B cell (primary cell): Measurements from ENCODE around the gene FGF4. TPM values are rescaled to one million over a fixed set of nuclear protein-coding genes. Genes with fewer than 3 reads are reported as not detected.

ENCODE experiments used
- ATAC-seq: fragments of 200-7000 bp; cut with Tn5 transposase; one replicate; pipeline ENCODE4 v1.10.0; 2021; ENCODE audit warnings: low read depth, mild to moderate bottlenecking, moderate number of reproducible peaks, moderate library complexity
- CTCF ChIA-PET: fragments of 350-600 bp; sonication (Branson Sonifier 250); formaldehyde crosslinking; loops from one replicate; lab custom pipeline; 2021; ENCODE audit warnings: antibody characterized with exemption, inconsistent platforms; lab: Charles Lee
- POLR2A ChIA-PET: fragments of 350-600 bp; sonication (Branson Sonifier 250); formaldehyde crosslinking; loops from one replicate; lab custom pipeline; 2021; ENCODE audit warnings: antibody characterized with exemption; lab: Charles Lee
- DNase-seq: peaks from one replicate; pipeline ENCODE4 v3.0.0; 2013
- H2AFZ ChIP-seq: 2 replicates; pipeline ENCODE4 v1.6.1; 2012; ENCODE audit warnings: mild to moderate bottlenecking, low read depth, low read length; ENCODE audit not compliant: insufficient read depth, poor library complexity, severe bottlenecking
- H3K27ac ChIP-seq, 2 donors: 1 replicate in 1 of 2; 2 replicates in 1 of 2; pipeline ENCODE4 v1.5.1; 2012 to 2013; ENCODE audit warnings: low read length in 2 of 2, mild to moderate bottlenecking in 2 of 2, moderate library complexity in 1 of 2
- H3K27me3 ChIP-seq, 4 experiments: fragments of 200-600 bp in 1 of 4; sonication (generic) in 1 of 4; replicated peaks in 1 of 4; 1 replicate in 2 of 4; 2 replicates in 2 of 4; pipeline versions ENCODE4 v1.6.1 to v1.7.0; 2013 to 2016; ENCODE audit warnings: low read length in 3 of 4, mild to moderate bottlenecking in 2 of 4, mixed read lengths in 1 of 4, moderate library complexity in 1 of 4; ENCODE audit not compliant: insufficient read depth in 4 of 4, control insufficient read depth in 3 of 4; ENCODE audit errors: control extremely low read depth in 1 of 4
- H3K36me3 ChIP-seq, 2 experiments: replicated peaks in 1 of 2; 1 replicate in 1 of 2; 2 replicates in 1 of 2; pipeline versions ENCODE4 v1.6.1 to v1.7.1; 2013; ENCODE audit warnings: low read length in 1 of 2; ENCODE audit not compliant: insufficient read depth in 2 of 2, control insufficient read depth in 1 of 2; ENCODE audit errors: control extremely low read depth in 1 of 2, extremely low read depth in 1 of 2
- H3K4me1 ChIP-seq, 2 donors: fragments of 200-600 bp in 1 of 2; sonication (generic) in 1 of 2; 1 replicate in 1 of 2; 2 replicates in 1 of 2; pipeline versions ENCODE4 v1.5.1 to v1.6.1; 2013 to 2017; ENCODE audit warnings: low read length in 2 of 2; ENCODE audit not compliant: control insufficient read depth in 2 of 2, insufficient read depth in 2 of 2
- H3K4me2 ChIP-seq: replicated peaks from 2 replicates; pipeline ENCODE3; 2012; ENCODE audit warnings: mild to moderate bottlenecking, low read depth, low read length; ENCODE audit not compliant: poor library complexity, severe bottlenecking
- H3K4me3 ChIP-seq, 5 experiments: fragments of 200-600 bp in 1 of 5; sonication (generic) in 1 of 5; 1 replicate in 3 of 5; 2 replicates in 2 of 5; pipeline versions ENCODE4 v1.5.1 to v1.7.0; 2011 to 2016; ENCODE audit warnings: low read length in 4 of 5, mild to moderate bottlenecking in 4 of 5, low read depth in 2 of 5, control low read depth in 1 of 5, moderate library complexity in 1 of 5; ENCODE audit not compliant: insufficient read depth in 1 of 5; ENCODE audit errors: control extremely low read depth in 1 of 5, extremely low read depth in 1 of 5
- H3K79me2 ChIP-seq: fragments of 200-600 bp; sonication (generic); one replicate; pipeline ENCODE4 v1.6.0; 2016; ENCODE audit warnings: low read length; ENCODE audit not compliant: control insufficient read depth, insufficient read depth
- H3K9ac ChIP-seq: fragments of 200-600 bp; sonication (generic); 2 replicates; pipeline ENCODE4 v1.6.1; 2017; ENCODE audit warnings: mild to moderate bottlenecking, low read length, moderate library complexity
- H3K9me3 ChIP-seq, 3 donors: one replicate each; pipeline versions ENCODE4 v1.6.1 to v1.7.1; 2013; ENCODE audit warnings: low read length in 2 of 3; ENCODE audit not compliant: control insufficient read depth in 2 of 3, insufficient read depth in 1 of 3; ENCODE audit errors: control extremely low read depth in 1 of 3
- H4K20me1 ChIP-seq: 2 replicates; pipeline ENCODE4 v1.6.0; 2012; ENCODE audit warnings: mild to moderate bottlenecking, low read length; ENCODE audit not compliant: insufficient read depth, control insufficient read depth, poor library complexity, severe bottlenecking
- H3K27ac Mint-ChIP-seq: one replicate; pipeline ENCODE4 v1.8.0; 2021; ENCODE audit warnings: mixed read lengths
- H3K27me3 Mint-ChIP-seq: one replicate; pipeline ENCODE4 v1.8.0; 2021; ENCODE audit warnings: mixed read lengths
- H3K4me1 Mint-ChIP-seq: one replicate; pipeline ENCODE4 v1.8.0; 2021; ENCODE audit warnings: mixed read lengths
- H3K4me3 Mint-ChIP-seq: one replicate; pipeline ENCODE4 v1.8.0; 2021; ENCODE audit warnings: mixed read lengths
- H3K9me3 Mint-ChIP-seq: one replicate; pipeline ENCODE4 v1.8.0; 2022; ENCODE audit warnings: mixed read lengths; ENCODE audit not compliant: insufficient read depth
- EZH2 ChIP-seq: IDR thresholded peaks from 2 replicates; pipeline ENCODE4 v1.6.1; 2012; ENCODE audit warnings: borderline replicate concordance, low read depth, mild to moderate bottlenecking, moderate library complexity, low read length; ENCODE audit not compliant: insufficient read depth, poor library complexity, severe bottlenecking
- WGBS: methylation state at CpG from one replicate; pipeline ENCODE4 v1.1.5; 2013; ENCODE audit warnings: missing lambda C conversion rate; ENCODE audit not compliant: insufficient coverage; 5-methylcytosine and 5-hydroxymethylcytosine counted together
- intact Hi-C: fragments of 100-400 bp; cut with micrococcal nuclease; formaldehyde crosslinking; loops from one replicate; pipeline ENCODE4 v1.10.0; 2022
- polyA plus RNA-seq: library from polyadenylated mRNA; depleted of rRNA; stranded (reverse); fragments of >200 nt; gene quantifications from 2 replicates; pipeline ENCODE4 v1.2.3, GENCODE V29; 2012
- total RNA-seq, 2 donors: library from RNA; stranded (reverse); fragments of 120-200 nt in 1 of 2; gene quantifications; 1 replicate in 1 of 2; 2 replicates in 1 of 2; pipeline versions ENCODE4 v1.2.3 to v1.2.4, GENCODE V29; 2013 to 2022
- TF ChIP-seq, protein P1 (sequence below): fragments of 200-600 bp; IDR thresholded peaks from one replicate; pipeline ENCODE4 v1.8.0; 2022; ENCODE audit warnings: antibody characterized with exemption, mild to moderate bottlenecking

The FGF4 gene
- total and polyA plus RNA-seq, 2 donors (not counting 1 experiment from before 2014, with no cell fraction given), result not detected

DNA sequence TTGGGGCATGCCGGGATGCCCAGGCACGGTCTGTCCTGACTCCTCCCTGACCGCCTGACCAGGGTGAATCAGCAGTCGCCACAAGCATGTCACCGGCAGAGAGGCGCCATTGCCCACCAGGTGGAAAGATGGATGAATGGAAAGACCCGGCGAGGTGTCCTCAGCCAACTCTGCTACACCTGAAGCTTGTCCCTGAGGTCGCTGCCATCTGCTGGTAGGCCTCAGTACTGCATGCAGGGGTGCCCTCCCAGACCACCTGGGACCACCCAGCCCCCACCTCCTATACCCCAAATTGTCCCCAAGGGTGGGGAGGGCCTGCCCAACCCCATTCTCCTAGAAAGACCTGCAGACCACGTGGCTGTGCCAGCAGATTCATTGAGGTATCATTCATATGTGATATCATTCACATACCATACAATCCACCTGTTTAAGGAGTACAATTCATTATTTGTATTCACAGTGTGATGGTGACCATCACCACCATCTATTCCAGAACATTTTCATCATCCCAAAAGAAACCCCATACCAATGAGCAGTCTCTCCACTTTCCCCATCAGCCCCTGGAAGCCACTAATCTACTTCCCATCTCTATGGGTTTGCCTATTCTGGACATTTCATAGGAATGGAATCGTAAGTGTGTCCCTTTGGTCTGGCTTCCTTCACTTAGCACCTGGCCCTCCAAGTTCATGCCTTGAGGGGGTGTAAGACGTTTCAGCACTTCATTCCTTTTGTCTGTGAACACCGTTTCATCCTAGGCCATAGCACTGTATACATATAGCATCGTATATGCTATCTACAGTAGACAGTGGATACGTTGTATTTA is 26.6 kb upstream of the FGF4 start:
- no peaks in the 10 kb centered on the region for H3K79me2 ChIP-seq
- intact Hi-C loops, result no loop called here
- H3K4me3 Mint-ChIP-seq, result no peak overlapping the region
- ChIA-PET POLR2A (no interaction called here), CTCF (no interaction called here)
- H2AFZ ChIP-seq, result no peak overlapping the region
- ATAC-seq, result peak; percentile 21
- H3K9me3 ChIP-seq, result peaks cover 0 to 19% (median 0%) of the 10 kb centered on the region in 3 donors
- no peak overlapping the region for H3K4me3 ChIP-seq
- no peaks in the 10 kb centered on the region for H3K9me3 Mint-ChIP-seq
- H4K20me1 ChIP-seq, result no peaks in the 10 kb centered on the region
- H3K27ac Mint-ChIP-seq, result no peak overlapping the region
- 49% methylated on average over 7 of the region's 15 CpGs for WGBS
- H3K36me3 ChIP-seq, result no peaks in the 10 kb centered on the region
- no peak overlapping the region for H3K4me2 ChIP-seq
- H3K4me1 Mint-ChIP-seq, result no peaks in the 10 kb centered on the region
- H3K4me1 ChIP-seq, result no peaks in the 10 kb centered on the region
- no peak overlapping the region for H3K9ac ChIP-seq
- peaks cover 7% of the 10 kb centered on the region for H3K27me3 Mint-ChIP-seq
- DNase-seq, result peak; percentile 43
- no peaks in the 10 kb centered on the region for H3K27me3 ChIP-seq
- TF ChIP-seq, protein P1, sequence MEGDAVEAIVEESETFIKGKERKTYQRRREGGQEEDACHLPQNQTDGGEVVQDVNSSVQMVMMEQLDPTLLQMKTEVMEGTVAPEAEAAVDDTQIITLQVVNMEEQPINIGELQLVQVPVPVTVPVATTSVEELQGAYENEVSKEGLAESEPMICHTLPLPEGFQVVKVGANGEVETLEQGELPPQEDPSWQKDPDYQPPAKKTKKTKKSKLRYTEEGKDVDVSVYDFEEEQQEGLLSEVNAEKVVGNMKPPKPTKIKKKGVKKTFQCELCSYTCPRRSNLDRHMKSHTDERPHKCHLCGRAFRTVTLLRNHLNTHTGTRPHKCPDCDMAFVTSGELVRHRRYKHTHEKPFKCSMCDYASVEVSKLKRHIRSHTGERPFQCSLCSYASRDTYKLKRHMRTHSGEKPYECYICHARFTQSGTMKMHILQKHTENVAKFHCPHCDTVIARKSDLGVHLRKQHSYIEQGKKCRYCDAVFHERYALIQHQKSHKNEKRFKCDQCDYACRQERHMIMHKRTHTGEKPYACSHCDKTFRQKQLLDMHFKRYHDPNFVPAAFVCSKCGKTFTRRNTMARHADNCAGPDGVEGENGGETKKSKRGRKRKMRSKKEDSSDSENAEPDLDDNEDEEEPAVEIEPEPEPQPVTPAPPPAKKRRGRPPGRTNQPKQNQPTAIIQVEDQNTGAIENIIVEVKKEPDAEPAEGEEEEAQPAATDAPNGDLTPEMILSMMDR, result peak; percentile 63
- TF ChIP-seq EZH2, result no peak
- H3K27ac ChIP-seq, result no peak overlapping the region

DNA sequence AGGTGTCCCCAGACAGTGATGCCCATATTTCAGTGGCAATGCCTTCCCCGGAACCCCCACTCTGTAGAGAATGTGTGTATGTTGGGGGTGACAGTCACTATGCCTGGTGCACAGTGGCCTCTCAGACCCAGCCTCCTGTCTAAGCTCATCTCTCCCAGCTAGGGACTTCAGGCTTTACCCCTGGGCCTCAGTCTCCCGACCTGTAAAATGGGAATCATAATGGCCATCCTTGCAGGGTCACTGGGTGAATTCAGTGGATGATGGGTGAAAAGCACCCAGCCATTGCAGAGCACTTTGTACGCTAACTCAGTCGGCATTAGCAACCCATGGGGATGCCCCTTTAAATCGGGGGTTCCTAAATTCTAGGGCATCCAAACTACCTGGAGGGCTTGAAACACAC is 25.1 kb upstream of the FGF4 start:
- POLR2A ChIA-PET, result no interaction called here
- no peak for ATAC-seq
- whole genome bisulfite sequencing, result 100% methylated on average over 3 of the region's 5 CpGs
- Mint-ChIP-seq H3K9me3 (no peaks in the 10 kb centered on the region), H3K27me3 (peaks cover 4% of the 10 kb centered on the region), H3K4me1 (no peaks in the 10 kb centered on the region), H3K4me3 (no peak overlapping the region), H3K27ac (no peak overlapping the region)
- CTCF ChIA-PET, result no interaction called here
- no peak overlapping the region for H3K9ac ChIP-seq
- no peaks in the 10 kb centered on the region for H3K36me3 ChIP-seq
- no peaks in the 10 kb centered on the region for H3K27me3 ChIP-seq
- no peak overlapping the region for H3K27ac ChIP-seq
- no peak overlapping the region for H3K4me2 ChIP-seq
- no peaks in the 10 kb centered on the region for H3K79me2 ChIP-seq
- no peaks in the 10 kb centered on the region for H4K20me1 ChIP-seq
- H2AFZ ChIP-seq, result no peak overlapping the region
- DNase-seq, result no peak
- no peaks in the 10 kb centered on the region for H3K4me1 ChIP-seq
- TF ChIP-seq, protein P1, result no peak
- no peak for TF ChIP-seq EZH2
- H3K9me3 ChIP-seq, result peaks cover 0 to 19% (median 0%) of the 10 kb centered on the region in 3 donors
- no peak overlapping the region for H3K4me3 ChIP-seq
- intact Hi-C loops, result no loop called here
